ENCODE results near the gene PIK3C2G.

- TF ChIP-seq CTCF (conservative IDR thresholded peaks at IDR 0.05; ENCODE audit: low read depth, low read length) (no peak), EZH2 (IDR thresholded peaks at IDR 0.05; ENCODE audit: low read length, unreplicated experiment) (no peak), EZH2phosphoT487 (IDR thresholded peaks at IDR 0.05; ENCODE audit: borderline replicate concordance, low read length) (no peak)
Measured at GRCh38 chr12:18221726-18222125, 39.6 kb upstream of the PIK3C2G start.

Measured in PC-3 (cell line).